ENCODE results near the gene SLC44A5. TPM values are rescaled to one million over a fixed set of nuclear protein-coding genes. Genes with fewer than 3 reads are reported as not detected.

The SLC44A5 gene
- total RNA-seq, 1 experiment from 2014 or later, result 2.4 TPM

GRCh38 chr1:75529488-75529887, 81.4 kb downstream of the SLC44A5 start:
- Histone ChIP-seq H3K9me3 (ENCODE audit: control insufficient read depth, low read depth, low read length) (no peaks in the 10 kb centered on the region), H2BK120ac (ENCODE audit: low read depth, low read length, poor library complexity, severe bottlenecking) (no peak overlapping the region), H3K79me2 (ENCODE audit: insufficient read depth, low read length) (no peaks in the 10 kb centered on the region), H3K23ac (ENCODE audit: insufficient read length, low read depth, low read length) (no peak overlapping the region), H2BK12ac (ENCODE audit: insufficient read length, low read depth, low read length) (no peak overlapping the region), H2BK15ac (ENCODE audit: low read depth, low read length) (no peak overlapping the region), H4K8ac (replicated peaks; ENCODE audit: insufficient read length, low read depth, low read length) (no peak overlapping the region), H4K5ac (ENCODE audit: insufficient read length, low read depth, low read length) (no peak overlapping the region), H3K14ac (ENCODE audit: insufficient read depth, low read length) (no peak overlapping the region), H3K4me2 (ENCODE audit: insufficient read depth, insufficient read length, low read length) (no peak overlapping the region), H3K79me1 (ENCODE audit: insufficient read depth, low read depth, low read length, poor library complexity, severe bottlenecking) (no peaks in the 10 kb centered on the region), H3K23me2 (ENCODE audit: insufficient read length, low read depth, low read length, poor library complexity, severe bottlenecking) (no peaks in the 10 kb centered on the region), H3T11ph (ENCODE audit: low read length) (no peak overlapping the region), H2AFZ (ENCODE audit: low read length) (no peak overlapping the region), H3K18ac (ENCODE audit: insufficient read length, low read depth, low read length) (no peak overlapping the region), H3K27ac (ENCODE audit: insufficient read length, low read depth, low read length) (no peak overlapping the region), H3K4ac (ENCODE audit: low read depth, low read length) (no peak overlapping the region), H2BK5ac (ENCODE audit: insufficient read length, low read length) (no peak overlapping the region), H2BK20ac (ENCODE audit: low read depth, low read length, poor library complexity, severe bottlenecking) (no peak overlapping the region), H3K27me3 (ENCODE audit: insufficient read depth, low read length) (no peaks in the 10 kb centered on the region), H3K9ac (ENCODE audit: extremely low read depth, insufficient read length, low read length) (no peak overlapping the region), H3K4me1 (ENCODE audit: insufficient read depth, low read length) (no peaks in the 10 kb centered on the region), H2AK5ac (ENCODE audit: insufficient read length, low read length) (no peak overlapping the region), H3K56ac (ENCODE audit: insufficient read length, low read depth, low read length) (no peak overlapping the region), H4K20me1 (ENCODE audit: control insufficient read depth, insufficient read depth, insufficient read length) (no peaks in the 10 kb centered on the region), H4K91ac (ENCODE audit: insufficient read length, low read depth, low read length) (no peak overlapping the region)
- H3K36me3 Mint-ChIP-seq (ENCODE audit: insufficient read depth in 1 of 3, low read depth in 3 of 3), result no peaks in the 10 kb centered on the region
- H3K27ac Mint-ChIP-seq, result no peak overlapping the region; a peak in 1 of 7 replicates
- no peak overlapping the region for H3K4me3 Mint-ChIP-seq
- no peaks in the 10 kb centered on the region for H3K27me3 Mint-ChIP-seq (ENCODE audit: low read depth)
- no peaks in the 10 kb centered on the region for H3K9me3 Mint-ChIP-seq
- no peak for DNase-seq
- TF ChIP-seq CTCF (conservative IDR thresholded peaks at IDR 0.05), result no peak
- H3K4me1 Mint-ChIP-seq, result peaks cover 8 to 9% of the 10 kb centered on the region in 2 experiments; a peak in 3 of 4 replicates
